T-cell (primary cell): Measurements from ENCODE around the gene ANKRD42. TPM values are rescaled to one million over a fixed set of nuclear protein-coding genes. Genes with fewer than 3 reads are reported as not detected.

ENCODE experiments used
- ATAC-seq, 4 experiments: fragments of 200-7000 bp in 3 of 4; fragments of 150-1000 bp in 1 of 4; cut with Tn5 transposase; replicated peaks in 1 of 4; 1 replicate in 3 of 4; 2 replicates in 1 of 4; pipeline ENCODE4 v1.10.0; 2021; ENCODE audit warnings: moderate library complexity in 3 of 4, mild to moderate bottlenecking in 2 of 4, moderate number of reproducible peaks in 1 of 4
- CTCF ChIA-PET, 2 donors: fragments of 300-600 bp; sonication (Branson Sonifier 250); formaldehyde crosslinking; loops; one replicate each; lab custom pipeline; 2022; ENCODE audit warnings: antibody characterized with exemption in 2 of 2; lab: Charles Lee
- POLR2A ChIA-PET, 2 donors: fragments of 300-600 bp; sonication (Branson Sonifier 250); formaldehyde crosslinking; loops; one replicate each; lab custom pipeline; 2022; ENCODE audit warnings: antibody characterized with exemption in 2 of 2; lab: Charles Lee
- DNase-seq, 35 experiments: peaks; one replicate each; pipeline versions ENCODE4 v3.0.0 to v3.0.0-alpha.2; 2013 to 2023
- H3K27ac ChIP-seq: one replicate; pipeline ENCODE4 v1.5.1; 2013; ENCODE audit warnings: low read length
- H3K27me3 ChIP-seq, 2 experiments: replicated peaks in 1 of 2; 1 replicate in 1 of 2; 2 replicates in 1 of 2; pipeline versions ENCODE4 v1.6.1 to v1.7.0; 2013; ENCODE audit warnings: low read length in 1 of 2, mixed read lengths in 1 of 2; ENCODE audit not compliant: control insufficient read depth in 2 of 2, insufficient read depth in 2 of 2; ENCODE audit errors: extremely low read depth in 1 of 2
- H3K36me3 ChIP-seq, 2 donors: 1 replicate in 1 of 2; 2 replicates in 1 of 2; pipeline versions ENCODE4 v1.6.1 to v1.7.0; 2013; ENCODE audit warnings: low read length in 1 of 2; ENCODE audit not compliant: control insufficient read depth in 2 of 2, insufficient read depth in 1 of 2; ENCODE audit errors: extremely low read depth in 1 of 2
- H3K4me1 ChIP-seq, 2 experiments: 1 replicate in 1 of 2; 2 replicates in 1 of 2; pipeline versions ENCODE4 v1.6.1 to v1.7.0; 2013; ENCODE audit warnings: low read length in 2 of 2, mixed read lengths in 1 of 2; ENCODE audit not compliant: insufficient read depth in 2 of 2, control insufficient read depth in 1 of 2; ENCODE audit errors: extremely low read depth in 1 of 2
- H3K4me3 ChIP-seq, 2 donors: 1 replicate in 1 of 2; 2 replicates in 1 of 2; pipeline versions ENCODE4 v1.5.1 to v1.7.0; 2013; ENCODE audit warnings: mild to moderate bottlenecking in 2 of 2, low read length in 1 of 2, moderate library complexity in 1 of 2; ENCODE audit not compliant: control insufficient read depth in 1 of 2; ENCODE audit errors: extremely low read depth in 1 of 2
- H3K9me3 ChIP-seq: 2 replicates; pipeline ENCODE4 v1.7.0; 2013
- H3K27ac Mint-ChIP-seq, 2 donors: one replicate each; pipeline ENCODE4 v1.8.0; 2020 to 2021; ENCODE audit warnings: mild to moderate bottlenecking in 2 of 2, mixed read lengths in 2 of 2
- H3K27me3 Mint-ChIP-seq, 2 donors: one replicate each; pipeline ENCODE4 v1.8.0; 2021 to 2022; ENCODE audit warnings: mixed read lengths in 2 of 2
- H3K36me3 Mint-ChIP-seq: one replicate; pipeline ENCODE4 v1.8.0; 2021; ENCODE audit warnings: mixed read lengths
- H3K4me1 Mint-ChIP-seq, 3 donors: one replicate each; pipeline ENCODE4 v1.8.0; 2020 to 2022; ENCODE audit warnings: mixed read lengths in 3 of 3, mild to moderate bottlenecking in 1 of 3
- H3K4me3 Mint-ChIP-seq, 3 donors: one replicate each; pipeline ENCODE4 v1.8.0; 2020 to 2022; ENCODE audit warnings: mild to moderate bottlenecking in 3 of 3, mixed read lengths in 3 of 3, moderate library complexity in 3 of 3
- H3K9me3 Mint-ChIP-seq, 3 donors: one replicate each; pipeline ENCODE4 v1.8.0; 2020 to 2022; ENCODE audit warnings: mixed read lengths in 3 of 3
- WGBS: methylation state at CpG from one replicate; pipeline ENCODE4 v1.1.5; 2013; ENCODE audit warnings: missing lambda C conversion rate; ENCODE audit not compliant: insufficient coverage; 5-methylcytosine and 5-hydroxymethylcytosine counted together
- total RNA-seq, 35 experiments: library from RNA in 6 of 35; stranded (reverse) in 6 of 35; fragments of 120-200 nt in 1 of 35; gene quantifications; one replicate each; pipeline versions ENCODE4 v1.2.1 to v1.2.4 and lab custom pipeline; 2013 to 2026

Gene ANKRD42
- total RNA-seq, 5 donors from 2014 or later (not counting 1 experiment from before 2014, with no cell fraction given): 6.2 to 9.7 (median 7.9) TPM

DNA sequence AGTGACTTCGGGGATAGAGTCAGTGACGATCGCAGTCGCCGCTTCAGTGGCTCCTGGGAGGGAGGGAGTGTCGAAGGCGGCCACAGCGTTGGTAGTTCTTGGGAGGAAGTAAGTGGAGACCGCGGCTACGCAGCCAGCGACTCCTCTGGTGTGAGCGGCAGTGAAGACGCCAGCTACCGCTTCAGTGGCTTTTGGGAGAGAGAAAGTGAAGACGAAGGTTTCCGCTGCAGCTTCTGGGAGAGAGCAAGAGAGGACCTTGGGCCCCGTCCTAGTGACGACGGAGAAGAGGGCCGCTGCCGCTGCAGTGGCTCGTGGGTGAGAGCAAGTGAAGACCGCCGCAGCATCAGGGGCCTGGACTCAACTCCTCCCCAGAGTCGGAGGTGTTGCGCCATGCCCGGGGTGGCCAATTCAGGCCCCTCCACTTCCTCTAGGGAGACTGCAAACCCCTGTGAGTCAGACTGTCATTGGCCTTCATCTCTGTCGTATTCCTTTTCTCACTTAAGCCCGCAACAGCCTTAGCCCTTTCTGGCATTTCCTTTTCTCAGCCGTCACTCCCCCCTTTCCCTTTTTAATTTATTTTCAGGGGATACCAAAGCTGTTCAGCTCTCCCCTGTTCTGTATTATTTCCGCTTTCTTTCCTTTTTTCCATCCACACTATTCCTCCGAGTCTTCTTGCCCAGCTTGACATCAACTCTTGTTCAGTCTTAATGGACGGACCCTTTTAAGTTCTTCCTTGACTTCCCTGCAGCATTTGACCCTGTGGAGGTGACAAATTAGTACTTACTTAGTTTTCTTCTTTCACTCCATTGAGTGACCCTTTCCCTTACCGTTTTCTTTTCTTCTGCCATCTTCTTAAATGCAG is 1.0 kb downstream of the ANKRD42 start:
- peak overlapping the region; percentile 99 for H3K27ac Mint-ChIP-seq
- peaks cover 12 to 23% of the 10 kb centered on the region in 2 donors for H3K36me3 ChIP-seq
- POLR2A ChIA-PET: interaction anchor here (0.6 to 1.8 kb wide), 9 partner anchors 8 to 294 kb away, joined by 3 to 12 read pairs (median 5); partner anchors contain the start of genes PRCP (in 2 of the 2), DDIAS (in 1 of the 2) and PCF11 (in 1 of the 2)
- no peaks in the 10 kb centered on the region for H3K9me3 ChIP-seq
- ATAC-seq (peak; percentile 65 to 73 (median 68)), DNase-seq (peak; percentile 26 to 77 (median 59))
- H3K4me3 ChIP-seq: peak overlapping the region; percentile 84 to 96
- WGBS: under 1% methylated on average over 31 of the region's 35 CpGs
- H3K36me3 Mint-ChIP-seq: peaks cover 25% of the 10 kb centered on the region
- peaks cover 16 to 19% of the 10 kb centered on the region in 2 experiments for H3K4me1 ChIP-seq
- H3K9me3 Mint-ChIP-seq: no peaks in the 10 kb centered on the region
- H3K4me3 Mint-ChIP-seq: peak overlapping the region; percentile 90 to 99 (median 98)
- no peaks in the 10 kb centered on the region for H3K27me3 Mint-ChIP-seq
- H3K27ac ChIP-seq: peak overlapping the region; percentile 89
- CTCF ChIA-PET: interaction anchor here (0.5 to 2.6 kb wide), 3 partner anchors 38 to 237 kb away, joined by 3 to 12 read pairs (median 4); partner anchors contain the start of gene PCF11 (in 1 of the 2)
- peaks cover 48 to 60% (median 56%) of the 10 kb centered on the region in 3 donors for H3K4me1 Mint-ChIP-seq
- no peaks in the 10 kb centered on the region for H3K27me3 ChIP-seq

- Mint-ChIP-seq H3K4me1 (peaks cover 53 to 63% (median 56%) of the 10 kb centered on the region in 3 donors), H3K27ac (peak overlapping the region; percentile 99), H3K4me3 (peak overlapping the region; percentile 90 to 99 (median 98)), H3K36me3 (peaks cover 29% of the 10 kb centered on the region), H3K9me3 (no peaks in the 10 kb centered on the region), H3K27me3 (no peaks in the 10 kb centered on the region)
- Histone ChIP-seq H3K27me3 (no peaks in the 10 kb centered on the region), H3K9me3 (no peaks in the 10 kb centered on the region), H3K36me3 (peaks cover 9 to 18% of the 10 kb centered on the region in 2 donors), H3K4me3 (peak overlapping the region in 1 of 2 donors; percentile 84), H3K4me1 (peaks cover 16 to 19% of the 10 kb centered on the region in 2 experiments), H3K27ac (peak overlapping the region; percentile 89)
- POLR2A ChIA-PET: interaction anchor here (0.6 to 0.9 kb wide), 2 partner anchors 9 to 295 kb away, joined by 3 read pairs; partner anchors contain the start of gene PRCP (in 1 of the 2)
- WGBS: 60% methylated on average over 2 of the region's 4 CpGs
- ATAC-seq (no peak), DNase-seq (peak in 1 of 35 experiments; percentile 22)
- CTCF ChIA-PET: interaction anchor here (0.6 to 2.6 kb wide), 2 partner anchors 39 to 237 kb away, joined by 4 to 12 read pairs; partner anchors contain the start of gene PCF11 (in 1 of the 2)
Observed at GRCh38 chr11:83195143-83195466, 1.6 kb downstream of the ANKRD42 start.

DNA sequence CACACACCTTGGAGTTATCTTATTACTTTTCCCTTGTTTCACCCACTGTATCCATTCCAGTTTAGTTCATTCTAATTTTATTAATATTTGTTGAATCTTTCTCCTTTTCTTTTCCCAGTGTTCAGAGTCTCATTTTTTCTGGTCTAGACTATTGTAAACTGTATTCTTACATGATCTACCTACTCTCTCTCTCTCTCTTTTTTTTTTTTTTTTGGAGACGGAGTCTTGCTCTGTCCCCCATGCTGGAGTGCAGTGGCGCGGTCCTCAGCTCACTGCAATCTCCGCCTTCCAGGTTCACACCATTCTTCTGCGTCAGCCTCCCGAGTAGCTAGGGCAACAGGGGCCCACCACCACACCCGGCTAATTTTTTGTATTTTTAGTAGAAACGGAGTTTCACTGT is 2.1 kb downstream of the ANKRD42 start:
- Mint-ChIP-seq H3K4me1 (peaks cover 56 to 65% (median 56%) of the 10 kb centered on the region in 3 donors), H3K36me3 (peaks cover 29% of the 10 kb centered on the region), H3K4me3 (peak overlapping the region; percentile 90 to 99 (median 98)), H3K9me3 (no peaks in the 10 kb centered on the region), H3K27ac (peak overlapping the region; percentile 36 to 99), H3K27me3 (no peaks in the 10 kb centered on the region)
- H3K27ac ChIP-seq: no peak overlapping the region
- no peak overlapping the region for H3K4me3 ChIP-seq
- DNase-seq (no peak), ATAC-seq (no peak)
- H3K36me3 ChIP-seq: peaks cover 3 to 12% of the 10 kb centered on the region in 2 donors
- ChIA-PET CTCF (no interaction called here), POLR2A (no interaction called here)
- peaks cover 16 to 19% of the 10 kb centered on the region in 2 experiments for H3K4me1 ChIP-seq
- no peaks in the 10 kb centered on the region for H3K9me3 ChIP-seq
- WGBS: 100% methylated on average over 5 of the region's 8 CpGs
- no peaks in the 10 kb centered on the region for H3K27me3 ChIP-seq

- POLR2A ChIA-PET: interaction anchor here (0.6 to 0.7 kb wide), 5 partner anchors 11 to 300 kb away, joined by 3 to 6 read pairs (median 3); no protein-coding TSS in a partner anchor
- no peaks in the 10 kb centered on the region for H3K36me3 ChIP-seq
- no peaks in the 10 kb centered on the region for H3K27me3 ChIP-seq
- Mint-ChIP-seq H3K9me3 (no peaks in the 10 kb centered on the region), H3K27me3 (no peaks in the 10 kb centered on the region), H3K4me3 (no peak overlapping the region), H3K36me3 (peaks cover 38% of the 10 kb centered on the region), H3K27ac (no peak overlapping the region), H3K4me1 (peaks cover 28 to 33% (median 31%) of the 10 kb centered on the region in 3 donors)
- H3K9me3 ChIP-seq: no peaks in the 10 kb centered on the region
- CTCF ChIA-PET: interaction anchor here (0.7 to 1.0 kb wide), 3 partner anchors 48 to 265 kb away, joined by 3 to 4 read pairs (median 3); no protein-coding TSS in a partner anchor
- DNase-seq (no peak), ATAC-seq (no peak)
- no CpG with 5 or more reads among the region's 1 CpG for WGBS
- peaks cover 0 to 3% of the 10 kb centered on the region in 2 experiments for H3K4me1 ChIP-seq
- no peak overlapping the region for H3K4me3 ChIP-seq
- no peak overlapping the region for H3K27ac ChIP-seq
Observed at GRCh38 chr11:83200035-83200434, 6.5 kb downstream of the ANKRD42 start.

DNA sequence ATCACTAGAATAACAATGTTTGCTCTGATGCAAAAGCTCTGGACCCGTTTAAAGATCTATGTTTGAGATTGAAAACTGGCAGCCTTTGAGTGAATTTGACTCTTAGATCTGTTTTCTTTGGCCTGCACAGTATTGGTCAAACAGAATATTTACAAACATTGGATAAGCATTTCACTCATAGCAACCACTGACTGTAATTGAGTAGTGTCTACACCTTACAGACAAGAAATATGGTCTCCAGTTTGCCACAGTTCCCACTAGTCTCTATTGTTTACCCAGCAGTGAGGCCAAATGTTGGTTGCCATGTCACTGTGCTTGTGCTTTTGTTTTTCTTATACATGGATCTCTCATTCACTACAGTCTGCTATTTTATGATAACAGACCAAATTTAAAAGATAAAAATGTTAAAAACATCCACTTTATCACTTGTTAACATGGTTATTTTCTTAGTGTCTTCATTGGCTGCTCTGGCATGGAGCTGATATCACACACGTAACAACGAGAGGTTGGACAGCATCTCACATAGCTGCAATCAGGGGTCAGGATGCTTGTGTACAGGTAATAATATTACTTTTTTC is 12.2 kb downstream of the ANKRD42 start:
- H3K4me3 Mint-ChIP-seq: no peak overlapping the region
- H3K4me3 ChIP-seq: no peak overlapping the region
- no peaks in the 10 kb centered on the region for H3K27me3 ChIP-seq
- ChIA-PET POLR2A (no interaction called here), CTCF (no interaction called here)
- no CpG with 5 or more reads among the region's 3 CpGs for WGBS
- H3K27ac ChIP-seq: no peak overlapping the region
- H3K9me3 ChIP-seq: no peaks in the 10 kb centered on the region
- peaks cover 48% of the 10 kb centered on the region for H3K36me3 Mint-ChIP-seq
- no peaks in the 10 kb centered on the region for H3K4me1 Mint-ChIP-seq
- no peaks in the 10 kb centered on the region for H3K27me3 Mint-ChIP-seq
- ATAC-seq (no peak), DNase-seq (no peak)
- H3K4me1 ChIP-seq: no peaks in the 10 kb centered on the region
- no peaks in the 10 kb centered on the region for H3K9me3 Mint-ChIP-seq
- no peak overlapping the region for H3K27ac Mint-ChIP-seq
- peaks cover 0 to 17% of the 10 kb centered on the region in 2 donors for H3K36me3 ChIP-seq

GRCh38 chr11:83206221-83206620 is 12.7 kb downstream of the ANKRD42 start:
- Mint-ChIP-seq H3K27ac (no peak overlapping the region), H3K4me1 (no peaks in the 10 kb centered on the region), H3K9me3 (no peaks in the 10 kb centered on the region), H3K27me3 (no peaks in the 10 kb centered on the region), H3K36me3 (peaks cover 42% of the 10 kb centered on the region), H3K4me3 (no peak overlapping the region)
- ATAC-seq (no peak), DNase-seq (no peak)
- Histone ChIP-seq H3K27me3 (no peaks in the 10 kb centered on the region), H3K4me1 (no peaks in the 10 kb centered on the region), H3K27ac (no peak overlapping the region), H3K36me3 (peaks cover 0 to 17% of the 10 kb centered on the region in 2 donors), H3K4me3 (no peak overlapping the region), H3K9me3 (no peaks in the 10 kb centered on the region)
- POLR2A ChIA-PET: no interaction called here
- CTCF ChIA-PET: no interaction called here
- no CpG with 5 or more reads among the region's 1 CpG for WGBS
